Keratinocyte (primary cell): Measurements from ENCODE around the gene FGF18. TPM values are rescaled to one million over a fixed set of nuclear protein-coding genes. Genes with fewer than 3 reads are reported as not detected.

Experiments used
- DNase-seq: peaks from one replicate; pipeline ENCODE4 v3.0.0-alpha.2; 2011; ENCODE audit warnings: low read depth, missing footprints, low spot score
- FAIRE-seq: peaks from 2 replicates; lab custom pipeline; 2011; peaks lifted over from hg19 to GRCh38; lab: Jason Lieb, UNC
- H2AFZ ChIP-seq: 2 replicates; pipeline ENCODE4 v1.6.0; 2012; ENCODE audit warnings: low read length, control low read depth, inconsistent platforms; ENCODE audit not compliant: control insufficient read depth
- H3K27ac ChIP-seq: 2 replicates; pipeline ENCODE4 v1.5.1; 2011; ENCODE audit warnings: low read length; ENCODE audit not compliant: control insufficient read depth, insufficient read depth
- H3K27me3 ChIP-seq: 3 replicates; pipeline ENCODE4 v1.6.0; 2011; ENCODE audit warnings: low read length; ENCODE audit not compliant: control insufficient read depth, insufficient read depth; ENCODE audit errors: extremely low read depth
- H3K36me3 ChIP-seq, 2 experiments: 2 replicates in 1 of 2; 3 replicates in 1 of 2; pipeline ENCODE4 v1.5.1; 2011; ENCODE audit warnings: low read length in 2 of 2, mild to moderate bottlenecking in 1 of 2; ENCODE audit not compliant: control insufficient read depth in 2 of 2, insufficient read depth in 2 of 2; ENCODE audit errors: extremely low read depth in 1 of 2
- H3K4me1 ChIP-seq: 3 replicates; pipeline ENCODE4 v1.5.1; 2011; ENCODE audit warnings: low read length; ENCODE audit not compliant: control insufficient read depth, insufficient read depth; ENCODE audit errors: extremely low read depth
- H3K4me2 ChIP-seq: 3 replicates; pipeline ENCODE4 v1.6.0; 2011; ENCODE audit warnings: low read depth, low read length; ENCODE audit not compliant: control insufficient read depth, insufficient read depth; ENCODE audit errors: extremely low read depth
- H3K4me3 ChIP-seq, 3 experiments: fragments of 200-600 bp in 1 of 3; sonication (generic) in 1 of 3; 2 replicates in 2 of 3; 3 replicates in 1 of 3; pipeline ENCODE4 v1.5.1; 2011 to 2016; ENCODE audit warnings: low read length in 3 of 3, mild to moderate bottlenecking in 3 of 3, control low read depth in 2 of 3, inconsistent platforms in 1 of 3, low read depth in 1 of 3, mixed read lengths in 1 of 3, mixed run types in 1 of 3, moderate library complexity in 1 of 3; ENCODE audit not compliant: control insufficient read depth in 2 of 3, insufficient read depth in 2 of 3; ENCODE audit errors: extremely low read depth in 1 of 3
- H3K79me2 ChIP-seq: 2 replicates; pipeline ENCODE4 v1.6.0; 2012; ENCODE audit warnings: low read length; ENCODE audit not compliant: control insufficient read depth, insufficient read depth
- H3K9ac ChIP-seq: 3 replicates; pipeline ENCODE4 v1.6.0; 2011; ENCODE audit warnings: low read length; ENCODE audit not compliant: control insufficient read depth, insufficient read depth; ENCODE audit errors: extremely low read depth
- H3K9me1 ChIP-seq: 3 replicates; pipeline ENCODE4 v1.6.0; 2011; ENCODE audit warnings: low read length; ENCODE audit not compliant: control insufficient read depth, insufficient read depth; ENCODE audit errors: extremely low read depth
- H3K9me3 ChIP-seq: 2 replicates; pipeline ENCODE4 v1.5.1; 2012; ENCODE audit warnings: low read depth, low read length; ENCODE audit not compliant: control insufficient read depth
- H4K20me1 ChIP-seq: 3 replicates; pipeline ENCODE4 v1.6.0; 2011; ENCODE audit warnings: low read length; ENCODE audit not compliant: control insufficient read depth, insufficient read depth; ENCODE audit errors: extremely low read depth
- CTCF ChIP-seq, 3 experiments: IDR thresholded peaks in 1 of 3; conservative IDR thresholded peaks in 1 of 3; optimal IDR thresholded peaks in 1 of 3; 2 replicates in 2 of 3; 3 replicates in 1 of 3; pipeline versions ENCODE3 to v1.5.1; 2011; ENCODE audit warnings: low read length in 3 of 3, mild to moderate bottlenecking in 3 of 3, moderate library complexity in 2 of 3, control low read depth in 1 of 3, inconsistent platforms in 1 of 3; ENCODE audit not compliant: insufficient read depth in 2 of 3; ENCODE audit errors: extremely low read depth in 1 of 3
- EZH2 ChIP-seq: IDR thresholded peaks from one replicate; pipeline ENCODE4 v1.6.1; 2012; ENCODE audit warnings: inconsistent platforms, mild to moderate bottlenecking, low read length, moderate library complexity
- dilution Hi-C: fragments of 300-500 bp; cut with MboI; formaldehyde crosslinking; loops from one replicate; pipeline ENCODE4 v1.7.0; 2020; ENCODE audit warnings: low sequenced_read_pairs; ENCODE audit not compliant: extremely low pct_ligation_motif_present
- polyA plus RNA-seq, 5 experiments: library from polyadenylated mRNA; depleted of rRNA in 3 of 5; stranded (reverse) in 3 of 5; stranded (forward) in 1 of 5; unstranded in 1 of 5; fragments of >200 nt; gene quantifications; 1 replicate in 1 of 5; 2 replicates in 3 of 5; 3 replicates in 1 of 5; pipeline versions ENCODE4 v1.2.1 to v1.2.3, GENCODE V29; 2011 to 2012; ENCODE audit warnings: missing spikeins in 2 of 5, low read depth in 1 of 5, low replicate concordance in 1 of 5

Gene FGF18
- polyA plus RNA-seq, 1 donor (not counting 4 experiments of a cell fraction or from before 2014, with no cell fraction given), result 0.05 TPM

GRCh38 chr5:171470420-171470819, 51.0 kb downstream of the FGF18 start:
- Histone ChIP-seq H4K20me1 (no peaks in the 10 kb centered on the region), H3K27me3 (peaks cover 4% of the 10 kb centered on the region), H3K9me3 (no peaks in the 10 kb centered on the region), H3K4me2 (no peak overlapping the region), H3K9me1 (no peaks in the 10 kb centered on the region), H3K4me3 (no peak overlapping the region), H3K9ac (no peak overlapping the region), H3K36me3 (no peaks in the 10 kb centered on the region), H2AFZ (no peak overlapping the region), H3K27ac (no peak overlapping the region), H3K79me2 (no peaks in the 10 kb centered on the region), H3K4me1 (no peaks in the 10 kb centered on the region)
- dilution Hi-C loops, result no loop called here
- DNase-seq (no peak), FAIRE-seq (no peak)
- TF ChIP-seq CTCF (optimal IDR thresholded peaks at IDR 0.05 in 1 of 3, IDR thresholded peaks at IDR 0.05 in 1 of 3, conservative IDR thresholded peaks at IDR 0.05 in 1 of 3; ENCODE audit: extremely low read depth in 1 of 3, insufficient read depth in 2 of 3, low read length in 3 of 3) (no peak), EZH2 (no peak)

GRCh38 chr5:171474230-171474813, 54.9 kb downstream of the FGF18 start:
- no peak for TF ChIP-seq CTCF (optimal IDR thresholded peaks at IDR 0.05 in 1 of 3, IDR thresholded peaks at IDR 0.05 in 1 of 3, conservative IDR thresholded peaks at IDR 0.05 in 1 of 3; ENCODE audit: extremely low read depth in 1 of 3, insufficient read depth in 2 of 3, low read length in 3 of 3)
- no peak for TF ChIP-seq EZH2
- Histone ChIP-seq H3K9me1 (no peaks in the 10 kb centered on the region), H3K4me2 (no peak overlapping the region), H2AFZ (no peak overlapping the region), H3K27me3 (peaks cover 12% of the 10 kb centered on the region), H3K9me3 (no peaks in the 10 kb centered on the region), H3K9ac (no peak overlapping the region), H3K4me3 (no peak overlapping the region), H3K36me3 (no peaks in the 10 kb centered on the region), H3K79me2 (no peaks in the 10 kb centered on the region), H4K20me1 (no peaks in the 10 kb centered on the region), H3K4me1 (no peaks in the 10 kb centered on the region), H3K27ac (no peak overlapping the region)
- FAIRE-seq (no peak), DNase-seq (no peak)
- dilution Hi-C loops, result no loop called here
